ENCODE measurements around the gene COX5B.

COX5B gene

DNA sequence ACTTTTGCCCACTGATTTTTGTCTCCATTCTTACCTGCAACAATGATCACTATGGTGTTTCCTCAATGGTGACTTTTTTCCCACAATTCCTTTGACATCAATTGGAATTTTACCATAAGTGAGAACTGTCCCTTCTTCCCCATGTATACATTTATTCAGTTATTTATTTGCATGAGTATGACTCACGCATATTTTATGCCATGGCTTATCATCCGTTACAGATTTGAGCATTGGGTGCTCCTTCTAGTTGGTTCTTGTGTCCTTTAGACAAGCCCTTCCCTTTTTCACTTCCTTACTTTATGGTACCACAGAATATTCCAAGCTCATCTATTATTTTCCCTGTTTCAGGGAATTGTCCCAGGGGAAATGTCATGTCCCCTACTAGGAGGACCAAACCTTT is 7.6 kb downstream of the COX5B start:
- TF ChIP-seq ZNF70 (CRISPR knock-in tag; IDR thresholded peaks at IDR 0.05) (no peak), OSR1 (CRISPR knock-in tag; IDR thresholded peaks at IDR 0.05) (no peak), ARNTL (CRISPR knock-in tag; IDR thresholded peaks at IDR 0.05; ENCODE audit: borderline replicate concordance, low read depth) (no peak), ESRRG (CRISPR knock-in tag; IDR thresholded peaks at IDR 0.05) (no peak), ZNF8 (CRISPR knock-in tag; IDR thresholded peaks at IDR 0.05) (no peak), GLIS3 (CRISPR knock-in tag; IDR thresholded peaks at IDR 0.05) (no peak), ZFP30 (CRISPR knock-in tag; IDR thresholded peaks at IDR 0.05) (no peak), ISL1 (CRISPR knock-in tag; IDR thresholded peaks at IDR 0.05) (no peak), TCF4 (CRISPR knock-in tag; IDR thresholded peaks at IDR 0.05; ENCODE audit: borderline replicate concordance) (no peak), BACH2 (CRISPR knock-in tag; IDR thresholded peaks at IDR 0.05; ENCODE audit: borderline replicate concordance) (no peak), ZFP3 (CRISPR knock-in tag; IDR thresholded peaks at IDR 0.05) (no peak), ZC3H10 (CRISPR knock-in tag; IDR thresholded peaks at IDR 0.05) (no peak), POU6F1 (CRISPR knock-in tag; IDR thresholded peaks at IDR 0.05; ENCODE audit: borderline replicate concordance, low read depth) (no peak), PPARA (CRISPR knock-in tag; IDR thresholded peaks at IDR 0.05; ENCODE audit: borderline replicate concordance) (no peak), RARB (CRISPR knock-in tag; IDR thresholded peaks at IDR 0.05) (no peak), CSDC2 (CRISPR knock-in tag; IDR thresholded peaks at IDR 0.05) (no peak), TSHZ2 (CRISPR knock-in tag; IDR thresholded peaks at IDR 0.05) (no peak), CSRNP3 (CRISPR knock-in tag; IDR thresholded peaks at IDR 0.05) (no peak)
- TF ChIP-seq, protein P1, sequence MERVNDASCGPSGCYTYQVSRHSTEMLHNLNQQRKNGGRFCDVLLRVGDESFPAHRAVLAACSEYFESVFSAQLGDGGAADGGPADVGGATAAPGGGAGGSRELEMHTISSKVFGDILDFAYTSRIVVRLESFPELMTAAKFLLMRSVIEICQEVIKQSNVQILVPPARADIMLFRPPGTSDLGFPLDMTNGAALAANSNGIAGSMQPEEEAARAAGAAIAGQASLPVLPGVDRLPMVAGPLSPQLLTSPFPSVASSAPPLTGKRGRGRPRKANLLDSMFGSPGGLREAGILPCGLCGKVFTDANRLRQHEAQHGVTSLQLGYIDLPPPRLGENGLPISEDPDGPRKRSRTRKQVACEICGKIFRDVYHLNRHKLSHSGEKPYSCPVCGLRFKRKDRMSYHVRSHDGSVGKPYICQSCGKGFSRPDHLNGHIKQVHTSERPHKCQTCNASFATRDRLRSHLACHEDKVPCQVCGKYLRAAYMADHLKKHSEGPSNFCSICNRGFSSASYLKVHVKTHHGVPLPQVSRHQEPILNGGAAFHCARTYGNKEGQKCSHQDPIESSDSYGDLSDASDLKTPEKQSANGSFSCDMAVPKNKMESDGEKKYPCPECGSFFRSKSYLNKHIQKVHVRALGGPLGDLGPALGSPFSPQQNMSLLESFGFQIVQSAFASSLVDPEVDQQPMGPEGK (CRISPR knock-in tag; IDR thresholded peaks at IDR 0.05; ENCODE audit: borderline replicate concordance), result no peak
- TF ChIP-seq, protein P2, sequence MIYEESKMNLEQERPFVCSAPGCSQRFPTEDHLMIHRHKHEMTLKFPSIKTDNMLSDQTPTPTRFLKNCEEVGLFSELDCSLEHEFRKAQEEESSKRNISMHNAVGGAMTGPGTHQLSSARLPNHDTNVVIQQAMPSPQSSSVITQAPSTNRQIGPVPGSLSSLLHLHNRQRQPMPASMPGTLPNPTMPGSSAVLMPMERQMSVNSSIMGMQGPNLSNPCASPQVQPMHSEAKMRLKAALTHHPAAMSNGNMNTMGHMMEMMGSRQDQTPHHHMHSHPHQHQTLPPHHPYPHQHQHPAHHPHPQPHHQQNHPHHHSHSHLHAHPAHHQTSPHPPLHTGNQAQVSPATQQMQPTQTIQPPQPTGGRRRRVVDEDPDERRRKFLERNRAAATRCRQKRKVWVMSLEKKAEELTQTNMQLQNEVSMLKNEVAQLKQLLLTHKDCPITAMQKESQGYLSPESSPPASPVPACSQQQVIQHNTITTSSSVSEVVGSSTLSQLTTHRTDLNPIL (CRISPR knock-in tag; IDR thresholded peaks at IDR 0.05; ENCODE audit: low read depth), result no peak
- no peak for ATAC-seq

GRCh38 chr2:97653874-97654273 is 8.0 kb downstream of the COX5B start:
- ATAC-seq, result no peak
- TF ChIP-seq ZFP3 (CRISPR knock-in tag; IDR thresholded peaks at IDR 0.05), result no peak
- no peak for TF ChIP-seq TOX (CRISPR knock-in tag; IDR thresholded peaks at IDR 0.05; ENCODE audit: borderline replicate concordance)
- TF ChIP-seq BACH2 (CRISPR knock-in tag; IDR thresholded peaks at IDR 0.05; ENCODE audit: borderline replicate concordance), result no peak
- TF ChIP-seq OSR1 (CRISPR knock-in tag; IDR thresholded peaks at IDR 0.05), result no peak
- no peak for TF ChIP-seq PPARA (CRISPR knock-in tag; IDR thresholded peaks at IDR 0.05; ENCODE audit: borderline replicate concordance)
- TF ChIP-seq ZFP30 (CRISPR knock-in tag; IDR thresholded peaks at IDR 0.05), result no peak
- TF ChIP-seq ZNF70 (CRISPR knock-in tag; IDR thresholded peaks at IDR 0.05), result no peak
- TF ChIP-seq CSRNP3 (CRISPR knock-in tag; IDR thresholded peaks at IDR 0.05), result no peak
- no peak for TF ChIP-seq ARNTL (CRISPR knock-in tag; IDR thresholded peaks at IDR 0.05; ENCODE audit: borderline replicate concordance, low read depth)
- no peak for TF ChIP-seq CSDC2 (CRISPR knock-in tag; IDR thresholded peaks at IDR 0.05)
- no peak for TF ChIP-seq GLIS3 (CRISPR knock-in tag; IDR thresholded peaks at IDR 0.05)
- TF ChIP-seq POU6F1 (CRISPR knock-in tag; IDR thresholded peaks at IDR 0.05; ENCODE audit: borderline replicate concordance, low read depth), result no peak
- no peak for TF ChIP-seq ZNF8 (CRISPR knock-in tag; IDR thresholded peaks at IDR 0.05)
- TF ChIP-seq SNAI2 (CRISPR knock-in tag; IDR thresholded peaks at IDR 0.05), result no peak
- TF ChIP-seq TCF4 (CRISPR knock-in tag; IDR thresholded peaks at IDR 0.05; ENCODE audit: borderline replicate concordance), result no peak
- TF ChIP-seq RARB (CRISPR knock-in tag; IDR thresholded peaks at IDR 0.05), result no peak
- TF ChIP-seq TSHZ2 (CRISPR knock-in tag; IDR thresholded peaks at IDR 0.05), result no peak

Data from SK-N-SH treated with all-trans-retinoic acid at 6 μM for 48 hours (cell line).